PC-9 (cell line): ENCODE results near the gene NUB1.

Source experiments
- EZH2 ChIP-seq: fragments of 200-600 bp; sonication (generic); IDR thresholded peaks from 2 replicates; pipeline ENCODE4 v1.8.0; 2017; ENCODE audit warnings: antibody characterized with exemption, low read depth
- TF ChIP-seq, protein P1 (sequence below): fragments of 200-600 bp; sonication (generic); conservative IDR thresholded peaks from 2 replicates; pipeline ENCODE4 v1.6.1; 2017; ENCODE audit warnings: mixed run types, antibody characterized with exemption, mild to moderate bottlenecking, moderate library complexity

DNA sequence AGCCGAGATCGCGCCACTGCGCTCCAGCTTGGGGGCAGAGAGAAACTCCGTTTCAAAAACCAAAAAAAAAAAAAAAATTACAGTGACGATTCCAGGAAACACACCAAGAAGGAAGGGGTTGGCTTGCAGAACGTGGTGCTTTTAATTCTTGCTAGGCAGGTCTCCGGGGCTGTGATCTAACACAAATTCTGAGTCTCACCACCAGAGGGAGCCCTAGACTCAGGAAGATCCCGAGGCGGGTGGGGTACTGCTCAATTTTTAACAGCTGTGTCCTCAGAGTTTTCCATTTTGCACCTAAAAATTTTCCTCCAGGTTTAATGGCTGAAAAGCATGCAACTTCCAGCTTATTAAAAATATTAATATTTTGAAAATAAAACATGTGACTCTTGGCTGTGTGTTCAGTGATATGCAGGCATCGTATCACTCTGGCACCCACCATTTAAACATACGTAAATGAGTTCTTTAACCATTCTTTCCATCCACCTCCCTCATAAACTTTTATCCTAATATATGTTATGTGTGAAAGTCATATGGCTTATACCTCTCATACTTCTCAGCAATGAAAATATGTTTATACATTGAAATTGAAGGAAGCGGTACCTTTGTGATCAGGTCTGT, 26.5 kb upstream of the NUB1 start:
- TF ChIP-seq, protein P1, sequence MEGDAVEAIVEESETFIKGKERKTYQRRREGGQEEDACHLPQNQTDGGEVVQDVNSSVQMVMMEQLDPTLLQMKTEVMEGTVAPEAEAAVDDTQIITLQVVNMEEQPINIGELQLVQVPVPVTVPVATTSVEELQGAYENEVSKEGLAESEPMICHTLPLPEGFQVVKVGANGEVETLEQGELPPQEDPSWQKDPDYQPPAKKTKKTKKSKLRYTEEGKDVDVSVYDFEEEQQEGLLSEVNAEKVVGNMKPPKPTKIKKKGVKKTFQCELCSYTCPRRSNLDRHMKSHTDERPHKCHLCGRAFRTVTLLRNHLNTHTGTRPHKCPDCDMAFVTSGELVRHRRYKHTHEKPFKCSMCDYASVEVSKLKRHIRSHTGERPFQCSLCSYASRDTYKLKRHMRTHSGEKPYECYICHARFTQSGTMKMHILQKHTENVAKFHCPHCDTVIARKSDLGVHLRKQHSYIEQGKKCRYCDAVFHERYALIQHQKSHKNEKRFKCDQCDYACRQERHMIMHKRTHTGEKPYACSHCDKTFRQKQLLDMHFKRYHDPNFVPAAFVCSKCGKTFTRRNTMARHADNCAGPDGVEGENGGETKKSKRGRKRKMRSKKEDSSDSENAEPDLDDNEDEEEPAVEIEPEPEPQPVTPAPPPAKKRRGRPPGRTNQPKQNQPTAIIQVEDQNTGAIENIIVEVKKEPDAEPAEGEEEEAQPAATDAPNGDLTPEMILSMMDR: peak; percentile 97
- no peak for TF ChIP-seq EZH2
